ENCODE data around the gene DNAH14.

DNAH14 gene

GRCh38 chr1:225446981-225447615 is 517.6 kb downstream of the DNAH14 start:
- no peak overlapping the region for H3K4me3 ChIP-seq (ENCODE audit: low read length)
- H3K9ac ChIP-seq (ENCODE audit: low read length): peak overlapping the region; percentile 36
- H3K36me3 ChIP-seq (ENCODE audit: control insufficient read depth, insufficient read depth, low read length): no peaks in the 10 kb centered on the region
- H3K27me3 ChIP-seq (ENCODE audit: control insufficient read depth, insufficient read depth, low read length): no peaks in the 10 kb centered on the region
- H3K4me1 ChIP-seq (ENCODE audit: control insufficient read depth, insufficient read depth, low read length): peaks cover 55% of the 10 kb centered on the region
- H3K9me3 ChIP-seq (ENCODE audit: control insufficient read depth, low read length): no peaks in the 10 kb centered on the region

- Histone ChIP-seq H3K4me1 (ENCODE audit: control insufficient read depth, insufficient read depth, low read length) (peaks cover 50% of the 10 kb centered on the region), H3K4me3 (ENCODE audit: low read length) (no peak overlapping the region), H3K36me3 (ENCODE audit: control insufficient read depth, insufficient read depth, low read length) (no peaks in the 10 kb centered on the region), H3K9ac (ENCODE audit: low read length) (no peak overlapping the region), H3K27me3 (ENCODE audit: control insufficient read depth, insufficient read depth, low read length) (no peaks in the 10 kb centered on the region), H3K9me3 (ENCODE audit: control insufficient read depth, low read length) (no peaks in the 10 kb centered on the region)
Measured at GRCh38 chr1:225447650-225448089, 518.2 kb downstream of the DNAH14 start.

GRCh38 chr1:225448146-225448805 is 518.8 kb downstream of the DNAH14 start:
- peaks cover 45% of the 10 kb centered on the region for H3K4me1 ChIP-seq (ENCODE audit: control insufficient read depth, insufficient read depth, low read length)
- H3K4me3 ChIP-seq (ENCODE audit: low read length): no peak overlapping the region
- H3K9ac ChIP-seq (ENCODE audit: low read length): peak overlapping the region; percentile 46

More at GRCh38 chr1:225448146-225448805, 518.8 kb downstream of the DNAH14 start:
- no peaks in the 10 kb centered on the region for H3K27me3 ChIP-seq (ENCODE audit: control insufficient read depth, insufficient read depth, low read length)
- no peaks in the 10 kb centered on the region for H3K36me3 ChIP-seq (ENCODE audit: control insufficient read depth, insufficient read depth, low read length)
- H3K9me3 ChIP-seq (ENCODE audit: control insufficient read depth, low read length): no peaks in the 10 kb centered on the region
